SK-N-MC (cell line): ENCODE results near the gene FAM98B.

Source experiments
- DNase-seq: peaks from one replicate; pipeline ENCODE4 v3.0.0-alpha.2; 2011; ENCODE audit warnings: low read depth, low spot score
- H3K27ac ChIP-seq: fragments of 200-600 bp; sonication (generic); 2 replicates; pipeline ENCODE4 v1.5.1; 2016; ENCODE audit warnings: mixed run types
- H3K36me3 ChIP-seq: fragments of 200-600 bp; sonication (generic); 2 replicates; pipeline ENCODE4 v1.6.1; 2017; ENCODE audit warnings: antibody characterized with exemption, low read length, mixed read lengths; ENCODE audit not compliant: insufficient read depth
- H3K4me3 ChIP-seq: fragments of 200-600 bp; sonication (generic); 2 replicates; pipeline ENCODE4 v1.5.1; 2016
- H3K9ac ChIP-seq: fragments of 200-600 bp; sonication (generic); 2 replicates; pipeline ENCODE4 v1.8.0; 2017; ENCODE audit warnings: mixed run types, mixed read lengths; ENCODE audit not compliant: insufficient read length
- H3K9me3 ChIP-seq: fragments of 200-600 bp; sonication (generic); 2 replicates; pipeline ENCODE4 v1.6.1; 2017; ENCODE audit warnings: low read depth, mild to moderate bottlenecking, antibody characterized with exemption, low read length, moderate library complexity, mixed read lengths
- EZH2 ChIP-seq: fragments of 200-600 bp; sonication (generic); IDR thresholded peaks from one replicate; pipeline ENCODE4 v1.6.1; 2017; ENCODE audit warnings: antibody characterized with exemption
- FOXP2 ChIP-seq: optimal IDR thresholded peaks from 2 replicates; pipeline ENCODE3; 2011; ENCODE audit warnings: mild to moderate bottlenecking, moderate library complexity; ENCODE audit not compliant: insufficient read depth; ENCODE audit errors: extremely low read length, control extremely low read depth
- POLR2AphosphoS5 ChIP-seq: IDR thresholded peaks from 2 replicates; pipeline ENCODE4 v1.6.1; 2012; ENCODE audit warnings: mild to moderate bottlenecking, low read depth, low read length, borderline replicate concordance

The FAM98B gene

DNA sequence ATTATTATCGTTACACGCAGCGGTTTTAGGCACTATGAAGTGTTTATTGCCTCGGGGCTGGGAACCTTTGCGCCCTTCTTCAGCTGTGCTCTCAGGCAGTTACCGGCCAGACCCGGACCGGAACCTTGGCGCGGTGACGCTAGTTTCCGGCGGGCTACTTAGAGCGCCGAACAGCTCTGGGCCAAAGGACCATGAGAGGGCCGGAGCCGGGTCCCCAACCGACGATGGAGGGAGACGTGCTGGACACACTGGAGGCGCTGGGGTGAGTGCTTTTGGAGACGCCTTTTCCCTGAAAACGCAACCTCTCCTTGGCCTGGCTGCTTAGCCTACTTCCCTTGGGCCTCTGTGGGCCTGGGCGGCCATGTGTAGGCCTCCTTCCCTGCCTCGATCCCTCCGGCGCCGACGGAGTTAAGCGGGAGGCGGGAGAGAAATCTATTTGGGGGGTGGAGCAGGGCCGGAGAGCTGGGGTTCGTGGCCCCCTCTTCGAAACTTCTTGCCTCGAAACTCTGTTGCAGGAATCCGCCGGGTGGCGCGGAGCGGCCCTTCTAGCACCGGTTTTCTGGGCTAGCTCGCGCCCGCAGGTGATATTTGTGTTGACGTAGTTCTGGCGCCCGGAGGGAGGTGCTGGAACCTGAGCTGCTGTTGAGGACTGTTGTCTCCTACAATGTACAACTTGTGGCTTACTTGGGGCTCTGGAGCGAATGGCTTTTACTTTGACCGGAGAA, at the start of gene FAM98B:
Gene FAM98B (plus strand): TSS at position 157 of the 725 bp plus-strand sequence. CDS start 35 bp downstream, at position 192.
- H3K27ac ChIP-seq = peak within 1 kb of the TSS; percentile 76
- TF ChIP-seq POLR2AphosphoS5 (peak; percentile 84), FOXP2 (no peak)
- H3K4me3 ChIP-seq = peak within 1 kb of the TSS; percentile 99
- no peaks in the 10 kb centered on the region for H3K9me3 ChIP-seq
- no peaks in the 10 kb centered on the region; the same call in 1 of the 2 replicates for H3K36me3 ChIP-seq
- DNase-seq = peak; percentile 58
- H3K9ac ChIP-seq = peak within 1 kb of the TSS; percentile 98

DNA sequence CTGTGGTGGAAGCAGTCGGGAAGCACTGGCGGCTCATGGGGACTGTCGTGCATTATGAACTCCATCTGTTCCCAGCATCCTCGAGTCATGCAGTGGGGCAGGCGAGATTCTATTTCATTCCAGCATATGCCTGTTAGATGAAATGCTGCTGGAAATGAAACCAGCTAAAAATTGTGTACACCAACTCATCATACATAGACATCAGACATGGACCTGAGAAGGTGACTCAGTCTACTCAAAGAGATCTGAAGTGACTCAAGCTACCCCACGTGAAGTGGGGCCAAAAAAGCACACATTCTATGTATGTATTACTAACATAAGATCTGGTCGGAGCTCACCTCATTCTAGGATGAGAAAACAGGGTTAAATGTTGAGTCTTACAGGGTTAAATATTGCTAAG, 47.5 kb upstream of the FAM98B start:
- DNase-seq = no peak
- TF ChIP-seq POLR2AphosphoS5 = no peak
- no peak for TF ChIP-seq EZH2
- no peak for TF ChIP-seq FOXP2
- no peak overlapping the region for H3K27ac ChIP-seq

DNA sequence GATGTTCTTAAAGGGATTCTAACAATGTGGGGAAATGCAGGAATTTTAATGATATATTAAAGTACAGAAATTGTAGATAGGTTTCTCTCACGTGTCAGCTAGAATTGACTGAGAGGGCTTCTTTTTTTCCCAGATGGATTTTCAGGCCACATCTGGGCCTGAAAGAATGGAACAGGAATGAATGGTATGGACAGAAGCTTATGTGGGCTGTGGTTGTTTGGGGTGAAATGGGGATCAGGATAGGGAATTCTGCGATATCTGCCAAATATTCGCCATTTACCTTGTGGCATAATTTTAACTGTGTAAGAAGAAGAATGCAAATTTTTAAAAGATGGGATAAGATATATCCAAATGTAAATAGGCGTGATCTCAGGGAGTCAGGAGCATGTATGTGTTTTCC, 45.4 kb upstream of the FAM98B start:
- Histone ChIP-seq H3K27ac (no peak overlapping the region), H3K9ac (no peak overlapping the region), H3K4me3 (no peak overlapping the region), H3K36me3 (no peaks in the 10 kb centered on the region), H3K9me3 (no peaks in the 10 kb centered on the region)
- TF ChIP-seq POLR2AphosphoS5 (no peak), EZH2 (no peak), FOXP2 (no peak)
- DNase-seq = no peak

More for the DNA sequence above, 47.5 kb upstream of the FAM98B start:
- H3K36me3 ChIP-seq = no peaks in the 10 kb centered on the region
- H3K4me3 ChIP-seq = no peak overlapping the region
- no peaks in the 10 kb centered on the region for H3K9me3 ChIP-seq
- no peak overlapping the region for H3K9ac ChIP-seq

DNA sequence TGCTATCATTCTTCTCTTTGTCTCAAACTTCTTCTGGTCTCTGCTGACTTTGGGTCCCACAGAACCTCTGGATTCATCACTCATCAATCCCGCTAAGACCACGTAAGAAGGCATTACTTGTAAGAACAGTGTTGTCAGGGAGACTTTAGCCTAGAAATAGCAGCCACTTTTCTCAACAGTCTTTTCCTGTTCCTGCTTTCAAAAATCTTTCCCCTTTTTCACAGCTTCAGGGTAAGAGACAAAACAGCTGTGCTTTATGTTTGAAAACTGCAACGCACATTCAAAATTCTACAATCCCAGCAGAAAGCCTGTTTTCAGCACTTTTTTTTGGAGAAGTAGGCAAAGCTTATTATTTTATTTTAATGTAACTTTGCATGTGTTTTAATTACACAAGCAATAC, 42.0 kb upstream of the FAM98B start:
- no peaks in the 10 kb centered on the region for H3K36me3 ChIP-seq

DNA sequence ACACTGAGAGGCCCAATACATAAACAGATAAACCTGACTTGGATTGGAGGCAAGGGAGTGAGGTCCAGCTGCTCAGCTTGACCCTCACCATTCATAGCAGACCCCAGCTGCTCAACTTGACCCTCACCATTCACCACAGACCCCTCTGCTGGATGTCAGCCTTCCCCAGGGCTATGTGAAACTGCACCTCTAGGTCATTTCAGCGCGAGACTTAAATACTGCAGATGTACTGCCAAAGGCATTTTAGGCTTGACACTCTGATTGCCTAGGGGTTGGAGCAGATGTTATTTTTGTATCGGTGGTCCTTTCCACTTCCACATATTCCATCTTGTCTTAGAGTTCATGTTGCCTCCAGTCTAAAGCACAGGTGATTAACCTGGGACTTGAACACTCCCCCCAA, 41.5 kb upstream of the FAM98B start:
- TF ChIP-seq FOXP2 (no peak), EZH2 (no peak), POLR2AphosphoS5 (no peak)
- no peaks in the 10 kb centered on the region for H3K9me3 ChIP-seq
- DNase-seq = no peak

More for the DNA sequence above, 42.0 kb upstream of the FAM98B start:
- Histone ChIP-seq H3K9ac (no peak overlapping the region), H3K4me3 (no peak overlapping the region), H3K9me3 (no peaks in the 10 kb centered on the region), H3K27ac (no peak overlapping the region)
- TF ChIP-seq EZH2 = no peak
- TF ChIP-seq POLR2AphosphoS5 = no peak
- no peak for TF ChIP-seq FOXP2
- no peak for DNase-seq

DNA sequence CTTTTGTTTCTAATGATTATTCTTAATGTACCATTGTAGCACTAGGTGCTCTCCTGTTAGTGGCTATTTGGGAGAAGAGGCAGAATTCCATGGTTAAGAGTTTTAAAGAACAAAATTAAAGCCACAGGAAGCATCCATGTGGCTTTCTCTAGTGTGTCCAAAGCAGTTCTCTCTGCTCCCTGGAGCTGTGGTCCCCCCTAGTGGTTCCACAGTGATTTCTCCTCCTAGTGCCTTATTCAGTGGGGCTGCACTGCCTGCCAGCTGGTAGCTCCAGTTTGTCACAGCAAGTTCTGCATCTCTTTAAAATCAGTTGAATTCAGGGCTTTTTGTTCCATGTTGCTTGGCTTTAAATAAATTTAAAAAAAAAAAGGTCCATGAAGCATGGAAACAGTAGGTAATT, 39.6 kb upstream of the FAM98B start:
- Histone ChIP-seq H3K27ac (no peak overlapping the region), H3K9me3 (no peaks in the 10 kb centered on the region), H3K9ac (no peak overlapping the region), H3K36me3 (no peaks in the 10 kb centered on the region), H3K4me3 (no peak overlapping the region)
- TF ChIP-seq POLR2AphosphoS5 (no peak), EZH2 (no peak), FOXP2 (no peak)
- DNase-seq = no peak

More for the DNA sequence above, 41.5 kb upstream of the FAM98B start:
- Histone ChIP-seq H3K27ac (no peak overlapping the region), H3K9ac (no peak overlapping the region), H3K4me3 (no peak overlapping the region), H3K36me3 (no peaks in the 10 kb centered on the region)

DNA sequence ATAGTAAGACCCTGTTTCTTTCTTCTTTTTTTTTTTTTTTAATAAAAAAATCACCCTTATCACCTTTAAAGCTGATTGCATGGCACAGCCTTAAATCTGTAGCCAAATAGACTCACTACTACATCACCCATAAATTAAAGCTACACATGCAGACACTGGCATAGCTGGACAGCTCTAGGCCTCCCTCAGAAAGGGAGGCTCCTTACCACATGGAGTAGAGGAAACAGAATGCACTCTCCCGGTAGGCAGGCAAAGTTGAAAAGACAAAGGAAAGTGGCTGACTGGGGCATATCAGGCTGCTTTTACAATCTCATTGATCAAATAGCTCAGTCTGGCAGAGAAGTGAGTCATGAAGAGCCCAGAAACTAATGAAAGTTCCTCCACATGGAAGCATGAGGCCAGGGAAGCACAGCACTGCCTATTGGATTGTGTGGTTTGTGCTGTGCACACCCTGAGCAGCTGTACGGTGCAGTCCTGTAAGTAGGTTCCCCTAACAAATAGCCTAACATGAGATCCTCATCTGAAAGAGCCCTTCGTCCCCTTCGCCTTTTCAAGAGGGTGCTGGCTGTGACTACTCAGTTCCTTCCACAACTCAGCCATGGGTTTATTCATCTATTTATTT, 32.7 kb upstream of the FAM98B start:
- H3K9me3 ChIP-seq = no peaks in the 10 kb centered on the region
- no peak for TF ChIP-seq POLR2AphosphoS5
- no peak for TF ChIP-seq EZH2
- no peak for TF ChIP-seq FOXP2
- H3K27ac ChIP-seq = no peak overlapping the region
- no peak overlapping the region for H3K9ac ChIP-seq
- no peak overlapping the region for H3K4me3 ChIP-seq
- H3K36me3 ChIP-seq = no peaks in the 10 kb centered on the region
- no peak for DNase-seq

DNA sequence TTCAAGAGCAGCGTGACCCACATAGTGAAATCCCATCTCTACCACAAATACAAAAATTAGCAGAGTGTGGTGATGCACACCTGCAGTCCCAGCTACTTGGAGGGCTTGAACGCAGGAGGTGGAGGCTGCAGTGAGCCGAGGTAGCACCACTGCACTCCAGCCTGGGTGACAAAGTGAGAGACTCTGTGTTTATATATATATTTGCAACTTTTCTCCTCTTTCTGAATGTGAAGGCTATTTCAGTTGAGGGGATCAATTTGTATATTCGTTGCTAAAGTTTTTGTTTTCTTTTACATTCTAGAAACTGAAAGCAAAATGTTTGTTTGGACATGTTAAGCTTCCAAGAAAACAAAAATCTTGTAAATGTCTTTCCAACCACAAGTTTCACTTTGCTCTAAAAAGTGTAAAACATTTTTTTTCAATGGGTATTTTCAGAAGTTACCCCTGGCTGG, 29.8 kb upstream of the FAM98B start:
- Histone ChIP-seq H3K36me3 (no peaks in the 10 kb centered on the region), H3K4me3 (no peak overlapping the region), H3K27ac (no peak overlapping the region), H3K9ac (no peak overlapping the region), H3K9me3 (no peaks in the 10 kb centered on the region)
- no peak for DNase-seq
- no peak for TF ChIP-seq EZH2
- TF ChIP-seq FOXP2 = no peak
- no peak for TF ChIP-seq POLR2AphosphoS5
